GM20000 (cell line): Measurements from ENCODE around the gene CDH11.

Experiments
- DNase-seq: peaks from one replicate; pipeline ENCODE4 v3.0.0; 2012; ENCODE audit warnings: low spot score
- CTCF ChIP-seq: IDR thresholded peaks from 2 replicates; pipeline ENCODE4 v1.5.1; 2012; ENCODE audit warnings: mild to moderate bottlenecking, control low read depth; ENCODE audit errors: extremely low read depth, missing control alignments

Gene CDH11

DNA sequence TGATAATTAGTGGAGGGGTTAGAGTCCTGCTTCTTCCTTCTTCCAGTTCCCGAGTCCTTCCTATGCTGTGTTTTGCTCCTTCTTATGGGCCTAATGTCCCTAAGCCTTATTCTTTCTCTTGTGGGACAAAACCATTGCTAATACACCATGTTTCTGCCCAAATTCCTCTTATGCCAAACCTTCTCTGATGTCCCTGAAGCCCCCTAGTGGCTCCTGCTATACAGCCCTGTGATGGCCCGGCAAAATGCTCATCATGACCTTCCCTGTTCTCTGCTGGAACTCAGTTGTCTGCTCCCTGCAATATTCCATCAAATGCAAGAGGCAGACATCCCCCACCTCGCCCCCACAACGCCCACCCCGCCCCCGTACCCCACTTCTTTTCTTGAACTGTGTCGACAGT lies 171.6 kb downstream of the CDH11 start:
- TF ChIP-seq CTCF = no peak
- DNase-seq = no peak

DNA sequence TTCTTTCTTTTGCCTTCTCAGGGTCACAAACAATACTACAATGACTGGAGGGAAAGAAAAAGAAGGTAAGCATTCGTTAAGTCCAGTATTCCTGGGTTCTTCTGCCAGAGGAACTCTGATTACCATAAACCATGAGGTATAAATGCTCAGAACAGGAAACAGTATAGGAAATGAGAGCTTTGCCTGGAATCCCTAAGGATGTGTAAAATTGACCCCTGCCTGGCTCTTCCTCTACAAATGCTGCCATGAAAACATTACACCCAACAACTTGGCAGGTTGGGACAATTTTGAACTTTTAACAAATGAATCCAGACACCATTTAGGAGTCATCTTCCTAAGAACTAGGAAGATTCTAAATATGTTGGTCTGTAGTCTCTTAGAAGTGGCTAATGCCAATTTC lies 173.8 kb downstream of the CDH11 start:
- TF ChIP-seq CTCF = no peak
- DNase-seq = no peak

DNA sequence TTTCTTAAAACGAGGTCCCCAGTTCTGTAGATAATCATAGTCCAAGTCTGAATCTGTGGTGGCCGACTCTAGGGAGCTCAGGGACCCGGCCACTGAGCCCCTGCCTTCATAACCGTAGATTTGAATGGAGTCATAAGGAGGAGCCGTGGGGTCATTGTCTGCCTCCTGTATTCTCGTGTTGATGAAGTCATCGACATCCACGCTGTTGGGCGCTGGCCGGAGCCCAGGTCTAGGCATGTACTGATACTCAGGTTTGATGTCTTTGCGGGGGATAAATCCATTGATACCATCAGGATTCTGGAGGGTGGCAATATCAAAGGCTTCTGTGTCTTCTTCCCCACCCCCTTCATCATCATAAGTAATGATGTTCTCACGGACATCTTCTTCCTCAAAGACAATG lies 174.2 kb downstream of the CDH11 start:
- no peak for DNase-seq
- TF ChIP-seq CTCF = no peak

DNA sequence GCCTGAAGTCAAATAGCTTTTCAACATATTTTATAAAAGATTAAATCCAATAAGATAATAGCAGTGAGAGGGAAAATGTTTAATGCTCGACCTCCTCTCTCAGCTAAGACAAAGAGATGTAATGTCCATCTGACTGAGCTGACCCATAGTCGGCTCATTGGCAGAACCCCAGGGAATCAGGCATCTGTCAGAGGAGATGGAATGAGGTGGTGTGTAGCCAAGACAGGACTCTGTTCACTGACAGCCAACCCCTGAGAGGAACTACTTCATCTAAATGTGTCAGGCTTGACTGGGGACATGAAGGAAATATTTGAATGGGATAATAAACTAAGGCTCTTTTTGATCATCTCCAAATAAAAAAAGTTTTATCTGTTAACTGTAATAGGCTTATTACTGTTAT lies 188.0 kb downstream of the CDH11 start:
- TF ChIP-seq CTCF = no peak
- no peak for DNase-seq

DNA sequence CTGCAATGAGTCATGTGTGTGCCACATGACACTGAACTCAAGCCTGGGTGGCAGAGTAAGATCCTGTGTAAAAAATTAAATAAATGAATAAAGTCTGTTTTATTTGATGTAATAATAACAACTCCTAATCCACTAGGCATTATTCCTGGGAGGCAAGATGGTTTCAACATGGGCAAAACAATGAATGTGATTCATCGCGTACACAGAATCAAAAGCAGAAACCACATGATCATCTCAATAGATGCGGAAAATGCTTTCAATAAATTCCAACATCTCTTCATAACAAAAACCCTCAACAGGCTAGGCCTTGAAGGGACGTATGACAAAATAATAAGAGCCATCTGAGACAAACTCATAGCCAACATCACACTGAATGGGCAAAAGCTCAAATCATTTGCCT lies 195.4 kb downstream of the CDH11 start:
- TF ChIP-seq CTCF = no peak
- no peak for DNase-seq

DNA sequence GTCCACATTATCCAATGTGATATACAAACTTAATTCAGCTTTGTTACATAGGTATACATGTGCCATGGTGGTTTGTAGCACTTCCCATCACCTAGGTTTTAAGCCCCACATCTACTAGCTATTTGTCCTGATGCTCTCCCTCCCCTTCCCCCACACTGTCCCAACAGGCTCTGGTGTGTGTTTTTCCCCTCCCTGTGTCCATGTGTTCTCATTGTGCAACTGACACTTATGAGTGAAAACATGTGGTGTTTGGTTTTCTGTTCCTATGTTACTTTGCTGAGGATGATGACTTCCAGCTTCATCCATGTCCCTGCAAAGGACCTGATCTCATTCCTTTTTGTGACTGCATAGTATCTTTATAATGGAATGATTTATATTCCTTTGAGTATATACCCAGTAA lies 196.7 kb downstream of the CDH11 start:
- TF ChIP-seq CTCF = no peak
- no peak for DNase-seq

DNA sequence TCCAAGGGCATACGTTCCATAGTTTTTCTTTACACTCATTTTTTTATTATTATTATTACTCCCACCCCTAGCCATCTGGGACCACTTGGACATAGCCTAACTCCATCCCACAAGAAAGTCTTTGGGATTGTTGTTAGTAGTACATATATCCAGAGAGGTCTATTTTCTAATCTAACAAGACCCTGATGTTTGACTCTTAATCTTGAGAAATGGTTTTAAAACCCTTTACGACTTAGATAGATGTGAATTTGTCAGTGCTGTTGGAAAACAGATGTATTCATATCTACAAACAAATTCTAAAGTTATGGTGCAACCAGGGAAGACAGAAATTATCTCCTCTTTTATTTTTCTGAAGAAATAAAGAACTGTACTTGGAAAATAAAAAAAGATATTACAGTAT lies 197.8 kb downstream of the CDH11 start:
- no peak for TF ChIP-seq CTCF
- DNase-seq = no peak
